NCI-H187 treated with DMSO at 0.1 percent for 48 hours (cell line): ENCODE results near the gene MED17.

Experiments used
- DNase-seq: peaks from one replicate; lab custom pipeline; 2025; lab: John Stamatoyannopoulos, UW

The MED17 gene

GRCh38 chr11:93849751-93850593, 65.9 kb downstream of the MED17 start:
- no peak for DNase-seq

GRCh38 chr11:93850594-93851018, 66.5 kb downstream of the MED17 start, which contains the start of gene VSTM5:
VSTM5 (minus strand) TSS chr11:93850618; CDS start chr11:93850502, 116 bp downstream.
- DNase-seq, result no peak

GRCh38 chr11:93852242-93852641, 68.2 kb downstream of the MED17 start:
- DNase-seq, result no peak

- no peak for DNase-seq
Observed at GRCh38 chr11:93857413-93858120, 73.5 kb downstream of the MED17 start.

GRCh38 chr11:93858121-93858775, 74.2 kb downstream of the MED17 start:
- no peak for DNase-seq

- DNase-seq, result no peak
Observed at GRCh38 chr11:93861808-93862207, 77.7 kb downstream of the MED17 start.
